Activated CD8-positive, alpha-beta T cell treated with anti-CD3 and anti-CD28 coated beads for 36 hours (primary cell): ENCODE measurements around the gene EGR4. TPM values are rescaled to one million over a fixed set of nuclear protein-coding genes. Genes with fewer than 3 reads are reported as not detected.
A peak's percentile ranks its signal among the peaks of the same experiment; 100 is the strongest.

ENCODE experiments used
- ATAC-seq: fragments of 200-7000 bp; cut with Tn5 transposase; one replicate; pipeline ENCODE4 v1.10.0; 2021; ENCODE audit warnings: mild to moderate bottlenecking, moderate library complexity
- CTCF ChIA-PET: fragments of 350-600 bp; sonication (Branson Sonifier 250); formaldehyde crosslinking; loops from one replicate; lab custom pipeline; 2021; ENCODE audit warnings: antibody characterized with exemption; lab: Charles Lee
- POLR2A ChIA-PET: fragments of 350-600 bp; sonication (Branson Sonifier 250); formaldehyde crosslinking; loops from one replicate; lab custom pipeline; 2021; ENCODE audit warnings: antibody characterized with exemption; lab: Charles Lee
- DNase-seq: peaks from one replicate; pipeline ENCODE4 v3.0.0-alpha.2; 2020
- H3K27ac Mint-ChIP-seq: one replicate; pipeline ENCODE4 v1.8.0; 2021; ENCODE audit warnings: mild to moderate bottlenecking, mixed read lengths
- H3K27me3 Mint-ChIP-seq: one replicate; pipeline ENCODE4 v1.8.0; 2021; ENCODE audit warnings: mixed read lengths
- H3K36me3 Mint-ChIP-seq: one replicate; pipeline ENCODE4 v1.8.0; 2021; ENCODE audit warnings: low read depth, mixed read lengths
- H3K4me1 Mint-ChIP-seq: one replicate; pipeline ENCODE4 v1.8.0; 2021; ENCODE audit warnings: low read depth, mixed read lengths
- H3K4me3 Mint-ChIP-seq: one replicate; pipeline ENCODE4 v1.8.0; 2021; ENCODE audit warnings: mild to moderate bottlenecking, moderate library complexity, mixed read lengths
- H3K9me3 Mint-ChIP-seq: one replicate; pipeline ENCODE4 v1.8.0; 2021; ENCODE audit warnings: mixed read lengths
- CTCF ChIP-seq: fragments of 200-600 bp; IDR thresholded peaks from one replicate; pipeline ENCODE4 v1.8.0; 2022; ENCODE audit warnings: antibody characterized with exemption, mild to moderate bottlenecking
- intact Hi-C: fragments of 100-400 bp; cut with micrococcal nuclease; formaldehyde crosslinking; loops from one replicate; pipeline ENCODE4 v1.10.0; 2022
- total RNA-seq, 2 experiments: library from RNA; stranded (reverse); gene quantifications; one replicate each; pipeline ENCODE4 v1.2.3, GENCODE V29; 2021

The EGR4 gene
- total RNA-seq, 2 experiments from 2014 or later, result 0.11 to 0.29 TPM

GRCh38 chr2:73297151-73297559, 3.8 kb upstream of the EGR4 start:
- POLR2A ChIA-PET, result no interaction called here
- DNase-seq (no peak), ATAC-seq (no peak)
- no peak overlapping the region for H3K4me3 Mint-ChIP-seq
- H3K4me1 Mint-ChIP-seq, result peaks cover 4% of the 10 kb centered on the region
- H3K27ac Mint-ChIP-seq, result no peak overlapping the region
- peaks cover 60% of the 10 kb centered on the region for H3K27me3 Mint-ChIP-seq
- intact Hi-C loops, result no loop called here
- CTCF ChIA-PET, result no interaction called here
- H3K9me3 Mint-ChIP-seq, result no peaks in the 10 kb centered on the region
- no peaks in the 10 kb centered on the region for H3K36me3 Mint-ChIP-seq
- TF ChIP-seq CTCF, result no peak

GRCh38 chr2:73295751-73296400, 2.5 kb upstream of the EGR4 start:
- ChIA-PET CTCF (interaction anchor here (1.1 kb wide), 1 partner anchor 68 kb away, joined by 3 read pairs; no protein-coding TSS in a partner anchor), POLR2A (no interaction called here)
- DNase-seq, result no peak
- TF ChIP-seq CTCF, result no peak
- intact Hi-C loops, result no loop called here
- H3K4me3 Mint-ChIP-seq, result no peak overlapping the region
- no peaks in the 10 kb centered on the region for H3K36me3 Mint-ChIP-seq
- H3K9me3 Mint-ChIP-seq, result no peaks in the 10 kb centered on the region
- ATAC-seq, result no peak
- peaks cover 9% of the 10 kb centered on the region for H3K4me1 Mint-ChIP-seq
- no peak overlapping the region for H3K27ac Mint-ChIP-seq
- H3K27me3 Mint-ChIP-seq, result peaks cover 61% of the 10 kb centered on the region

GRCh38 chr2:73294239-73294638, 891 bp upstream of the EGR4 start:
- Mint-ChIP-seq H3K27ac (no peak overlapping the region), H3K27me3 (peaks cover 61% of the 10 kb centered on the region), H3K4me1 (peaks cover 11% of the 10 kb centered on the region), H3K4me3 (no peak overlapping the region), H3K9me3 (no peaks in the 10 kb centered on the region), H3K36me3 (no peaks in the 10 kb centered on the region)
- intact Hi-C loops, result loop anchor here (5.0 kb wide), 1 partner anchor 62 kb away; the partner anchor contains the start of genes CCT7 and PRADC1
- POLR2A ChIA-PET, result interaction anchor here (0.6 kb wide), 1 partner anchor 294 kb away, joined by 3 read pairs; no protein-coding TSS in a partner anchor
- CTCF ChIA-PET, result interaction anchor here (0.9 to 1.5 kb wide), 2 partner anchors 9 to 26 kb away, joined by 3 read pairs; no protein-coding TSS in a partner anchor
- ATAC-seq (no peak), DNase-seq (no peak)
- TF ChIP-seq CTCF, result no peak

- CTCF ChIA-PET, result interaction anchor here (0.7 to 4.7 kb wide), 6 partner anchors 9 to 92 kb away, joined by 3 to 24 read pairs (median 3); partner anchors contain the start of genes ALMS1, PRADC1 and SMYD5
- Mint-ChIP-seq H3K27me3 (peaks cover 60% of the 10 kb centered on the region), H3K27ac (no peak overlapping the region), H3K4me3 (peak overlapping the region; percentile 70), H3K4me1 (peaks cover 11% of the 10 kb centered on the region), H3K36me3 (no peaks in the 10 kb centered on the region), H3K9me3 (no peaks in the 10 kb centered on the region)
- DNase-seq, result peak; percentile 26
- POLR2A ChIA-PET, result interaction anchor here (0.8 to 1.2 kb wide), 3 partner anchors 11 to 59 kb away, joined by 3 to 5 read pairs (median 4); partner anchors contain the start of gene CCT7
- peak; percentile 2 for ATAC-seq
- intact Hi-C loops, result loop anchor here (5.0 kb wide), 1 partner anchor 61 kb away; the partner anchor contains the start of genes CCT7 and PRADC1
- TF ChIP-seq CTCF, result no peak
These were observed 328 bp downstream of the EGR4 start for GRCh38 chr2:73292906-73293533.
